ENCODE results near the gene PCDHB4.
"Not testable (repeated sequence)": the region's sequence is repeated elsewhere in the genome, so short reads cannot be mapped to it uniquely, and the experiment has no call there.

The PCDHB4 gene

GRCh38 chr5:141100243-141100805, 21.3 kb upstream of the PCDHB4 start, which contains the start of gene PCDHB3:
PCDHB3 (plus strand) TSS chr5:141100473; CDS start chr5:141100650, 177 bp downstream.
- in situ Hi-C loops (cut with MboI; ENCODE audit: low sequenced_read_pairs, unreplicated experiment) = no loop called here
- TF ChIP-seq CTCF (IDR thresholded peaks at IDR 0.05; ENCODE audit: borderline replicate concordance, control extremely low read depth, extremely low read depth, insufficient read depth, missing control alignments) = no peak
- no peak for DNase-seq (ENCODE audit: low spot score)

- DNase-seq (ENCODE audit: low spot score) = no peak
- no peak for TF ChIP-seq CTCF (IDR thresholded peaks at IDR 0.05; ENCODE audit: borderline replicate concordance, control extremely low read depth, extremely low read depth, insufficient read depth, missing control alignments)
- in situ Hi-C loops (cut with MboI; ENCODE audit: low sequenced_read_pairs, unreplicated experiment) = no loop called here
Measured at GRCh38 chr5:141101059-141101458, 20.6 kb upstream of the PCDHB4 start.

- in situ Hi-C loops (cut with MboI; ENCODE audit: low sequenced_read_pairs, unreplicated experiment); DNase-seq (ENCODE audit: low spot score): not testable (repeated sequence)
Measured at GRCh38 chr5:141102070-141102469, 19.5 kb upstream of the PCDHB4 start.

- in situ Hi-C loops (cut with MboI; ENCODE audit: low sequenced_read_pairs, unreplicated experiment); DNase-seq (ENCODE audit: low spot score): not testable (repeated sequence)
Measured at GRCh38 chr5:141102471-141102870, 19.1 kb upstream of the PCDHB4 start.

- no peak for DNase-seq (ENCODE audit: low spot score)
- TF ChIP-seq CTCF (IDR thresholded peaks at IDR 0.05; ENCODE audit: borderline replicate concordance, control extremely low read depth, extremely low read depth, insufficient read depth, missing control alignments) = no peak
- in situ Hi-C loops (cut with MboI; ENCODE audit: low sequenced_read_pairs, unreplicated experiment) = no loop called here
Measured at GRCh38 chr5:141105350-141105749, 16.3 kb upstream of the PCDHB4 start.

- no peak for DNase-seq (ENCODE audit: low spot score)
- no peak for TF ChIP-seq CTCF (IDR thresholded peaks at IDR 0.05; ENCODE audit: borderline replicate concordance, control extremely low read depth, extremely low read depth, insufficient read depth, missing control alignments)
- in situ Hi-C loops (cut with MboI; ENCODE audit: low sequenced_read_pairs, unreplicated experiment) = no loop called here
Measured at GRCh38 chr5:141119250-141119649, 2.4 kb upstream of the PCDHB4 start.

GRCh38 chr5:141121985-141122384, 367 bp downstream of the PCDHB4 start:
- TF ChIP-seq CTCF (IDR thresholded peaks at IDR 0.05; ENCODE audit: borderline replicate concordance, control extremely low read depth, extremely low read depth, insufficient read depth, missing control alignments) = no peak
- in situ Hi-C loops (cut with MboI; ENCODE audit: low sequenced_read_pairs, unreplicated experiment) = no loop called here
- no peak for DNase-seq (ENCODE audit: low spot score)

GRCh38 chr5:141123396-141124135, 1.9 kb downstream of the PCDHB4 start:
- DNase-seq (ENCODE audit: low spot score); in situ Hi-C loops (cut with MboI; ENCODE audit: low sequenced_read_pairs, unreplicated experiment): not testable (repeated sequence)
